GM23338 (cell line): Measurements from ENCODE around the gene FOXA1. TPM values are rescaled to one million over a fixed set of nuclear protein-coding genes. Genes with fewer than 3 reads are reported as not detected.

Source experiments
- ATAC-seq: fragments of 200-7000 bp; cut with Tn5 transposase; 3 replicates; pipeline ENCODE4 v1.9.1; 2020
- DNase-seq: peaks from one replicate; pipeline ENCODE4 v3.0.0-alpha.2; 2015; ENCODE audit warnings: low spot score
- H2AFZ ChIP-seq: fragments of 200-600 bp; sonication (generic); 2 replicates; pipeline ENCODE4 v1.8.0; 2016; ENCODE audit warnings: antibody characterized with exemption, mild to moderate bottlenecking, moderate library complexity
- H3F3A ChIP-seq: fragments of 200-600 bp; sonication (generic); replicated peaks from 2 replicates; pipeline ENCODE4 v1.8.0; 2017; ENCODE audit warnings: antibody characterized with exemption, mixed run types, low read depth
- H3K27ac ChIP-seq: fragments of 200-600 bp; sonication (generic); 2 replicates; pipeline ENCODE4 v1.6.1; 2016; ENCODE audit warnings: low read depth
- H3K27me3 ChIP-seq: fragments of 200-600 bp; sonication (generic); 2 replicates; pipeline ENCODE4 v1.8.0; 2016; ENCODE audit warnings: mild to moderate bottlenecking, mixed run types, moderate library complexity; ENCODE audit not compliant: insufficient read depth
- H3K36me3 ChIP-seq: fragments of 200-600 bp; sonication (generic); 2 replicates; pipeline ENCODE4 v1.8.0; 2016; ENCODE audit warnings: mild to moderate bottlenecking; ENCODE audit not compliant: insufficient read depth
- H3K4me1 ChIP-seq: fragments of 200-600 bp; sonication (generic); 2 replicates; pipeline ENCODE4 v1.8.0; 2016; ENCODE audit warnings: mild to moderate bottlenecking, moderate library complexity; ENCODE audit not compliant: insufficient read depth
- H3K4me2 ChIP-seq: fragments of 200-600 bp; sonication (generic); 2 replicates; pipeline ENCODE4 v1.7.1; 2017; ENCODE audit warnings: mixed run types
- H3K4me3 ChIP-seq: fragments of 200-600 bp; sonication (generic); 2 replicates; pipeline ENCODE4 v1.6.1; 2016; ENCODE audit warnings: mixed run types
- H3K79me2 ChIP-seq: fragments of 200-600 bp; sonication (generic); replicated peaks from 2 replicates; pipeline ENCODE4 v1.8.0; 2017; ENCODE audit warnings: mild to moderate bottlenecking; ENCODE audit not compliant: insufficient read depth
- H3K9me2 ChIP-seq: fragments of 200-600 bp; sonication (generic); 2 replicates; pipeline ENCODE4 v1.8.0; 2017; ENCODE audit not compliant: insufficient read depth
- H4K20me1 ChIP-seq: fragments of 200-600 bp; sonication (generic); replicated peaks from 2 replicates; pipeline ENCODE4 v1.8.0; 2017; ENCODE audit warnings: mild to moderate bottlenecking; ENCODE audit not compliant: insufficient read depth
- H3K27ac Mint-ChIP-seq: 2 replicates; pipeline ENCODE4 v1.8.0; 2020; ENCODE audit warnings: inconsistent platforms, mild to moderate bottlenecking, moderate library complexity, mixed read lengths
- H3K27me3 Mint-ChIP-seq: 3 replicates; pipeline ENCODE4 v1.8.0; 2022; ENCODE audit warnings: low read depth, mild to moderate bottlenecking, moderate library complexity, mixed read lengths, inconsistent platforms; ENCODE audit not compliant: insufficient read depth, poor library complexity
- H3K36me3 Mint-ChIP-seq: 3 replicates; pipeline ENCODE4 v1.8.0; 2021; ENCODE audit warnings: low read depth, mild to moderate bottlenecking, inconsistent platforms, moderate library complexity, mixed read lengths
- H3K4me1 Mint-ChIP-seq: 3 replicates; pipeline ENCODE4 v1.8.0; 2020; ENCODE audit warnings: mild to moderate bottlenecking, inconsistent platforms, mixed read lengths
- H3K4me3 Mint-ChIP-seq: 3 replicates; pipeline ENCODE4 v1.8.0; 2021; ENCODE audit warnings: moderate library complexity, mild to moderate bottlenecking, inconsistent platforms, mixed read lengths
- H3K9me3 Mint-ChIP-seq: 3 replicates; pipeline ENCODE4 v1.8.0; 2020; ENCODE audit warnings: moderate library complexity, mild to moderate bottlenecking, inconsistent platforms, mixed read lengths
- CREB1 ChIP-seq: fragments of 250-450 bp; sonication (Bioruptor Pico); IDR thresholded peaks from 2 replicates; pipeline ENCODE4 v1.5.0; 2020; ENCODE audit warnings: low read depth, mild to moderate bottlenecking, moderate library complexity
- EZH2 ChIP-seq: fragments of 200-600 bp; sonication (generic); IDR thresholded peaks from one replicate; pipeline ENCODE4 v1.8.0; 2017; ENCODE audit warnings: antibody characterized with exemption, mild to moderate bottlenecking, low read depth; ENCODE audit not compliant: unreplicated experiment
- EZH2phosphoT487 ChIP-seq: fragments of 200-600 bp; sonication (generic); IDR thresholded peaks from one replicate; pipeline ENCODE4 v1.8.1; 2018; ENCODE audit warnings: antibody characterized with exemption; ENCODE audit not compliant: unreplicated experiment
- JUNB ChIP-seq: IDR thresholded peaks from one replicate; pipeline ENCODE4 v1.6.1; 2016; ENCODE audit warnings: antibody characterized with exemption; ENCODE audit not compliant: unreplicated experiment
- NANOG ChIP-seq: IDR thresholded peaks from 2 replicates; pipeline ENCODE4 v1.6.1; 2016; ENCODE audit warnings: antibody characterized with exemption, borderline replicate concordance
- POLR2AphosphoS5 ChIP-seq: IDR thresholded peaks from 2 replicates; pipeline ENCODE4 v1.6.1; 2016; ENCODE audit warnings: antibody characterized with exemption, low read depth
- STAT1 ChIP-seq: IDR thresholded peaks from one replicate; pipeline ENCODE4 v1.6.1; 2016; ENCODE audit warnings: antibody characterized with exemption; ENCODE audit not compliant: unreplicated experiment
- ZNF114 ChIP-seq: fragments of 250-450 bp; sonication (Bioruptor Pico); IDR thresholded peaks from 2 replicates; pipeline ENCODE4 v1.5.0; 2020; ENCODE audit warnings: mild to moderate bottlenecking, moderate library complexity
- ZNF331 ChIP-seq: fragments of 250-450 bp; sonication (Bioruptor Pico); IDR thresholded peaks from 2 replicates; pipeline ENCODE4 v1.5.0; 2020; ENCODE audit warnings: low read depth, mild to moderate bottlenecking, moderate library complexity
- polyA plus RNA-seq: library from polyadenylated mRNA; unstranded; fragments of >200 nt; fragmentation: Nextera tagmentation; extraction: Ambion mirVana; gene quantifications from 2 replicates; pipeline ENCODE4 v1.2.1, GENCODE V29; 2016
- total RNA-seq: library from RNA; depleted of rRNA; stranded (reverse); fragments of >200 nt; shearing (Covaris generic); gene quantifications from 2 replicates; pipeline ENCODE4 v1.2.3, GENCODE V29; 2014
- TF ChIP-seq, protein P1 (sequence below): fragments of 250-450 bp; sonication (Bioruptor Pico); IDR thresholded peaks from 2 replicates; pipeline ENCODE4 v1.5.0; 2020; ENCODE audit warnings: mild to moderate bottlenecking, moderate library complexity
- TF ChIP-seq, protein P2 (sequence below), 2 experiments: fragments of 200-600 bp in 1 of 2; sonication (generic) in 1 of 2; conservative IDR thresholded peaks; 2 replicates each; pipeline versions ENCODE4 v1.5.1 to v1.6.1; 2016 to 2017; ENCODE audit warnings: antibody characterized with exemption in 2 of 2, low read depth in 2 of 2, mild to moderate bottlenecking in 2 of 2, moderate library complexity in 1 of 2

Gene FOXA1
- total and polyA plus RNA-seq, 2 experiments from 2014 or later = not detected

DNA sequence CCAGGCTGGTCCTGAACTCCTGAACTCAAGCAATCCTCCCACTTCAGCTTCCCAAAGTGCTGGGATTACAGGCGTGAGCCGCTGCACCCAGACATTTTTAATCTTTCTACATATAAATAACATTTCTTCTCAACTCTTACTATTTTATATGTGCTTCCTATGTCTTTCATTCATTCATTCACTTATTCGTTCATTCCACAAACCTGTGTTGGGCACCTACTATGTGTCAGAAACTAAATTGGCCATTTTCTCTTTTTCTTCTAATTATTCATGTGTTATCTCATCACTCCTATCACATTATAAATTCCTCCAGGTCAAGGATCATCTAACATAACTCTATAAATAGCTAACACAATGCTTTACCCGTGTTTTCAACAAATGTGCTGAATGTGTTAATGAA, 23.7 kb downstream of the FOXA1 start:
- H3K4me1 Mint-ChIP-seq = peaks cover 16% of the 10 kb centered on the region
- Histone ChIP-seq H3K4me2 (no peak overlapping the region), H3K27ac (no peak overlapping the region), H3K27me3 (peaks cover 16% of the 10 kb centered on the region; the same call in 1 of the 2 replicates), H3K36me3 (no peaks in the 10 kb centered on the region), H3K4me3 (no peak overlapping the region), H2AFZ (no peak overlapping the region), H3K9me2 (no peaks in the 10 kb centered on the region), H4K20me1 (no peaks in the 10 kb centered on the region; the same call in 1 of the 2 replicates), H3K4me1 (no peaks in the 10 kb centered on the region), H3K79me2 (no peaks in the 10 kb centered on the region), H3F3A (no peaks in the 10 kb centered on the region)
- ATAC-seq (no peak), DNase-seq (no peak)
- H3K36me3 Mint-ChIP-seq = no peaks in the 10 kb centered on the region
- H3K9me3 Mint-ChIP-seq = no peaks in the 10 kb centered on the region
- TF ChIP-seq CREB1 (no peak), ZNF331 (CRISPR knock-in tag) (no peak), NANOG (no peak)
- no peak overlapping the region for H3K27ac Mint-ChIP-seq
- H3K4me3 Mint-ChIP-seq = no peak overlapping the region
- H3K27me3 Mint-ChIP-seq = peaks cover 6% of the 10 kb centered on the region

DNA sequence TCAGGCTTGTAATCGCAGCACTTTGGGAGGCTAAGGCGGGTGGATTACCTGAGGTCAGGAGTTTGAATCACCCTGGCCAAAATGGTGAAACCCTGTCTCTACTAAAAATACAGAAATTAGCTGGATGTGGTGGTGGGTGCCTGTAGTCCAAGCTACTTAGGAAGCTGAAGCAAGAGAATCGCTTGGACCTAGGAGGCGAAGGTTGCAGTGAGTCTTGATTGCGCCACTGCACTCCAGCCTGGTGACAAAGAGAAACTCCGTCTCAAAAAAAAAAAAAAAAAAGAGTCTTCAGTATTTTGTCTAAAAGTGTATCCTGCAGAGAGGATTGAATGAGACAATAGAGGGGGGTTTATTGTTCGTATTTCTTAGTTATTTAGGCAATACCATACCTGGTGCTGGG, 25.3 kb downstream of the FOXA1 start:
- ATAC-seq = no peak
- H3K27me3 ChIP-seq = peaks cover 2% of the 10 kb centered on the region; the same call in 1 of the 2 replicates
- H3K27me3 Mint-ChIP-seq = peaks cover 4% of the 10 kb centered on the region
- H3K9me2 ChIP-seq = no peaks in the 10 kb centered on the region
- no peak overlapping the region for H3K27ac ChIP-seq
- H3K4me1 ChIP-seq = no peaks in the 10 kb centered on the region
- peaks cover 18% of the 10 kb centered on the region for H3K4me1 Mint-ChIP-seq
- H3K27ac Mint-ChIP-seq = no peak overlapping the region
- no peaks in the 10 kb centered on the region for H3K36me3 Mint-ChIP-seq
- no peak for DNase-seq
- no peak overlapping the region for H3K4me2 ChIP-seq
- no peak overlapping the region for H3K4me3 Mint-ChIP-seq
- H3K9me3 Mint-ChIP-seq = no peaks in the 10 kb centered on the region
- no peak overlapping the region for H3K4me3 ChIP-seq
- no peaks in the 10 kb centered on the region for H3F3A ChIP-seq
- no peak overlapping the region for H2AFZ ChIP-seq
- TF ChIP-seq, protein P1, sequence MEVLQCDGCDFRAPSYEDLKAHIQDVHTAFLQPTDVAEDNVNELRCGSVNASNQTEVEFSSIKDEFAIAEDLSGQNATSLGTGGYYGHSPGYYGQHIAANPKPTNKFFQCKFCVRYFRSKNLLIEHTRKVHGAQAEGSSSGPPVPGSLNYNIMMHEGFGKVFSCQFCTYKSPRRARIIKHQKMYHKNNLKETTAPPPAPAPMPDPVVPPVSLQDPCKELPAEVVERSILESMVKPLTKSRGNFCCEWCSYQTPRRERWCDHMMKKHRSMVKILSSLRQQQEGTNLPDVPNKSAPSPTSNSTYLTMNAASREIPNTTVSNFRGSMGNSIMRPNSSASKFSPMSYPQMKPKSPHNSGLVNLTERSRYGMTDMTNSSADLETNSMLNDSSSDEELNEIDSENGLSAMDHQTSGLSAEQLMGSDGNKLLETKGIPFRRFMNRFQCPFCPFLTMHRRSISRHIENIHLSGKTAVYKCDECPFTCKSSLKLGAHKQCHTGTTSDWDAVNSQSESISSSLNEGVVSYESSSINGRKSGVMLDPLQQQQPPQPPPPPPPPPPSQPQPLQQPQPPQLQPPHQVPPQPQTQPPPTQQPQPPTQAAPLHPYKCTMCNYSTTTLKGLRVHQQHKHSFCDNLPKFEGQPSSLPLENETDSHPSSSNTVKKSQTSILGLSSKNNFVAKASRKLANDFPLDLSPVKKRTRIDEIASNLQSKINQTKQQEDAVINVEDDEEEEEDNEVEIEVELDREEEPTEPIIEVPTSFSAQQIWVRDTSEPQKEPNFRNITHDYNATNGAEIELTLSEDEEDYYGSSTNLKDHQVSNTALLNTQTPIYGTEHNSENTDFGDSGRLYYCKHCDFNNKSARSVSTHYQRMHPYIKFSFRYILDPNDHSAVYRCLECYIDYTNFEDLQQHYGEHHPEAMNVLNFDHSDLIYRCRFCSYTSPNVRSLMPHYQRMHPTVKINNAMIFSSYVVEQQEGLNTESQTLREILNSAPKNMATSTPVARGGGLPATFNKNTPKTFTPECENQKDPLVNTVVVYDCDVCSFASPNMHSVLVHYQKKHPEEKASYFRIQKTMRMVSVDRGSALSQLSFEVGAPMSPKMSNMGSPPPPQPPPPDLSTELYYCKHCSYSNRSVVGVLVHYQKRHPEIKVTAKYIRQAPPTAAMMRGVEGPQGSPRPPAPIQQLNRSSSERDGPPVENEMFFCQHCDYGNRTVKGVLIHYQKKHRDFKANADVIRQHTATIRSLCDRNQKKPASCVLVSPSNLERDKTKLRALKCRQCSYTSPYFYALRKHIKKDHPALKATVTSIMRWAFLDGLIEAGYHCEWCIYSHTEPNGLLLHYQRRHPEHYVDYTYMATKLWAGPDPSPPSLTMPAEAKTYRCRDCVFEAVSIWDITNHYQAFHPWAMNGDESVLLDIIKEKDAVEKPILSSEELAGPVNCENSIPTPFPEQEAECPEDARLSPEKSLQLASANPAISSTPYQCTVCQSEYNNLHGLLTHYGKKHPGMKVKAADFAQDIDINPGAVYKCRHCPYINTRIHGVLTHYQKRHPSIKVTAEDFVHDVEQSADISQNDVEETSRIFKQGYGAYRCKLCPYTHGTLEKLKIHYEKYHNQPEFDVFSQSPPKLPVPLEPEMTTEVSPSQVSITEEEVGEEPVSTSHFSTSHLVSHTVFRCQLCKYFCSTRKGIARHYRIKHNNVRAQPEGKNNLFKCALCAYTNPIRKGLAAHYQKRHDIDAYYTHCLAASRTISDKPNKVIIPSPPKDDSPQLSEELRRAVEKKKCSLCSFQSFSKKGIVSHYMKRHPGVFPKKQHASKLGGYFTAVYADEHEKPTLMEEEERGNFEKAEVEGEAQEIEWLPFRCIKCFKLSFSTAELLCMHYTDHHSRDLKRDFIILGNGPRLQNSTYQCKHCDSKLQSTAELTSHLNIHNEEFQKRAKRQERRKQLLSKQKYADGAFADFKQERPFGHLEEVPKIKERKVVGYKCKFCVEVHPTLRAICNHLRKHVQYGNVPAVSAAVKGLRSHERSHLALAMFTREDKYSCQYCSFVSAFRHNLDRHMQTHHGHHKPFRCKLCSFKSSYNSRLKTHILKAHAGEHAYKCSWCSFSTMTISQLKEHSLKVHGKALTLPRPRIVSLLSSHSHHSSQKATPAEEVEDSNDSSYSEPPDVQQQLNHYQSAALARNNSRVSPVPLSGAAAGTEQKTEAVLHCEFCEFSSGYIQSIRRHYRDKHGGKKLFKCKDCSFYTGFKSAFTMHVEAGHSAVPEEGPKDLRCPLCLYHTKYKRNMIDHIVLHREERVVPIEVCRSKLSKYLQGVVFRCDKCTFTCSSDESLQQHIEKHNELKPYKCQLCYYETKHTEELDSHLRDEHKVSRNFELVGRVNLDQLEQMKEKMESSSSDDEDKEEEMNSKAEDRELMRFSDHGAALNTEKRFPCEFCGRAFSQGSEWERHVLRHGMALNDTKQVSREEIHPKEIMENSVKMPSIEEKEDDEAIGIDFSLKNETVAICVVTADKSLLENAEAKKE (CRISPR knock-in tag) = no peak
- no peak for TF ChIP-seq POLR2AphosphoS5
- no peak for TF ChIP-seq EZH2phosphoT487
- no peak for TF ChIP-seq STAT1
- TF ChIP-seq JUNB = no peak
- TF ChIP-seq EZH2 = no peak
- no peak for TF ChIP-seq ZNF114 (CRISPR knock-in tag)
- TF ChIP-seq, protein P2, sequence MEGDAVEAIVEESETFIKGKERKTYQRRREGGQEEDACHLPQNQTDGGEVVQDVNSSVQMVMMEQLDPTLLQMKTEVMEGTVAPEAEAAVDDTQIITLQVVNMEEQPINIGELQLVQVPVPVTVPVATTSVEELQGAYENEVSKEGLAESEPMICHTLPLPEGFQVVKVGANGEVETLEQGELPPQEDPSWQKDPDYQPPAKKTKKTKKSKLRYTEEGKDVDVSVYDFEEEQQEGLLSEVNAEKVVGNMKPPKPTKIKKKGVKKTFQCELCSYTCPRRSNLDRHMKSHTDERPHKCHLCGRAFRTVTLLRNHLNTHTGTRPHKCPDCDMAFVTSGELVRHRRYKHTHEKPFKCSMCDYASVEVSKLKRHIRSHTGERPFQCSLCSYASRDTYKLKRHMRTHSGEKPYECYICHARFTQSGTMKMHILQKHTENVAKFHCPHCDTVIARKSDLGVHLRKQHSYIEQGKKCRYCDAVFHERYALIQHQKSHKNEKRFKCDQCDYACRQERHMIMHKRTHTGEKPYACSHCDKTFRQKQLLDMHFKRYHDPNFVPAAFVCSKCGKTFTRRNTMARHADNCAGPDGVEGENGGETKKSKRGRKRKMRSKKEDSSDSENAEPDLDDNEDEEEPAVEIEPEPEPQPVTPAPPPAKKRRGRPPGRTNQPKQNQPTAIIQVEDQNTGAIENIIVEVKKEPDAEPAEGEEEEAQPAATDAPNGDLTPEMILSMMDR (conservative IDR thresholded peaks at IDR 0.05; ENCODE audit: low read depth in 2 of 2) = no peak
- H3K36me3 ChIP-seq = no peaks in the 10 kb centered on the region
- no peaks in the 10 kb centered on the region for H3K79me2 ChIP-seq
- H4K20me1 ChIP-seq = no peaks in the 10 kb centered on the region
